GM19025 (cell line): ENCODE measurements around the gene DMBX1.

ENCODE experiments used
- ATAC-seq: cut with Tn5 transposase; IDR thresholded peaks from one replicate; pipeline ENCODE4 v1.9.1; 2021; ENCODE audit warnings: mild to moderate bottlenecking, low read depth, moderate library complexity; ENCODE audit not compliant: unreplicated experiment

DMBX1 gene

GRCh38 chr1:46522969-46523320, 33.3 kb downstream of the DMBX1 start:
- ATAC-seq: no peak

GRCh38 chr1:46523496-46524353, 34.1 kb downstream of the DMBX1 start:
- ATAC-seq: no peak

GRCh38 chr1:46524843-46525242, 35.2 kb downstream of the DMBX1 start:
- ATAC-seq: no peak

- ATAC-seq: no peak
Observed at GRCh38 chr1:46525253-46525983, 35.8 kb downstream of the DMBX1 start.

GRCh38 chr1:46526013-46526690, 36.5 kb downstream of the DMBX1 start:
- ATAC-seq: no peak

GRCh38 chr1:46526691-46527291, 37.2 kb downstream of the DMBX1 start:
- no peak for ATAC-seq

GRCh38 chr1:46527474-46528296, 38.0 kb downstream of the DMBX1 start:
- peak; percentile 48 for ATAC-seq

GRCh38 chr1:46528297-46528955, 38.8 kb downstream of the DMBX1 start:
- ATAC-seq: no peak

- no peak for ATAC-seq
Observed at GRCh38 chr1:46529031-46529630, 39.5 kb downstream of the DMBX1 start.

- ATAC-seq: no peak
Observed at GRCh38 chr1:46530311-46530710, 40.7 kb downstream of the DMBX1 start.

GRCh38 chr1:46530791-46531409, 41.3 kb downstream of the DMBX1 start:
- no peak for ATAC-seq

- no peak for ATAC-seq
Observed at GRCh38 chr1:46532095-46532494, 42.5 kb downstream of the DMBX1 start.

GRCh38 chr1:46532498-46533178, 43.0 kb downstream of the DMBX1 start:
- ATAC-seq: no peak

GRCh38 chr1:46533179-46533864, 43.7 kb downstream of the DMBX1 start:
- no peak for ATAC-seq

- ATAC-seq: no peak
Observed at GRCh38 chr1:46535063-46535462, 45.4 kb downstream of the DMBX1 start.

- ATAC-seq: no peak
Observed at GRCh38 chr1:46536527-46536926, 46.9 kb downstream of the DMBX1 start.

GRCh38 chr1:46537651-46538050, 48.0 kb downstream of the DMBX1 start:
- ATAC-seq: no peak

- ATAC-seq: no peak
Observed at GRCh38 chr1:46538147-46538546, 48.5 kb downstream of the DMBX1 start.
